WERI-Rb-1 (cell line): Measurements from ENCODE around the gene SFI1.
"Not testable (repeated sequence)": the region's sequence is repeated elsewhere in the genome, so short reads cannot be mapped to it uniquely, and the experiment has no call there.

ENCODE experiments used
- DNase-seq: peaks from one replicate; pipeline ENCODE4 v3.0.0-alpha.2; 2020
- H3K27ac ChIP-seq: fragments of 250-450 bp; sonication (Bioruptor Pico); 2 replicates; pipeline ENCODE4 v1.5.1; 2020; ENCODE audit warnings: mild to moderate bottlenecking, moderate library complexity
- H3K27me3 ChIP-seq: fragments of 250-450 bp; sonication (Bioruptor Pico); 2 replicates; pipeline ENCODE4 v1.5.1; 2021; ENCODE audit warnings: mild to moderate bottlenecking, low read depth, moderate library complexity; ENCODE audit not compliant: insufficient read depth, severe bottlenecking
- H3K36me3 ChIP-seq: fragments of 250-450 bp; sonication (Bioruptor Pico); 2 replicates; pipeline ENCODE4 v1.5.1; 2020; ENCODE audit warnings: mild to moderate bottlenecking, moderate library complexity
- H3K4me3 ChIP-seq: 2 replicates; pipeline ENCODE4 v1.5.1; 2011; ENCODE audit warnings: low read depth, mild to moderate bottlenecking, control low read depth, low read length
- H3K9me3 ChIP-seq: fragments of 250-450 bp; sonication (Bioruptor Pico); 2 replicates; pipeline ENCODE4 v1.5.1; 2021; ENCODE audit warnings: mild to moderate bottlenecking, moderate library complexity; ENCODE audit not compliant: severe bottlenecking
- CTCF ChIP-seq: IDR thresholded peaks from 2 replicates; pipeline ENCODE4 v1.5.1; 2011; ENCODE audit warnings: low read depth, mild to moderate bottlenecking, control low read depth, inconsistent platforms, low read length

Gene SFI1

GRCh38 chr22:31481129-31481528, 15.2 kb upstream of the SFI1 start:
- no peak for DNase-seq
- Histone ChIP-seq H3K36me3 (peaks cover 71% of the 10 kb centered on the region), H3K27me3 (no peaks in the 10 kb centered on the region), H3K9me3 (no peaks in the 10 kb centered on the region), H3K4me3 (no peak overlapping the region), H3K27ac (no peak overlapping the region)
- no peak for TF ChIP-seq CTCF

GRCh38 chr22:31482470-31482869, 13.9 kb upstream of the SFI1 start:
- not testable (repeated sequence) for H3K4me3 ChIP-seq, H3K27ac ChIP-seq, H3K27me3 ChIP-seq, H3K9me3 ChIP-seq, DNase-seq
- peaks cover 80% of the 10 kb centered on the region for H3K36me3 ChIP-seq

GRCh38 chr22:31486369-31486768, 10.0 kb upstream of the SFI1 start:
- H3K9me3 ChIP-seq, H3K4me3 ChIP-seq, DNase-seq, H3K27me3 ChIP-seq, H3K27ac ChIP-seq: not testable (repeated sequence)
- H3K36me3 ChIP-seq: peaks cover 64% of the 10 kb centered on the region

GRCh38 chr22:31486951-31487350, 9.4 kb upstream of the SFI1 start:
- TF ChIP-seq CTCF: no peak

GRCh38 chr22:31488346-31488883, 7.9 kb upstream of the SFI1 start:
- Histone ChIP-seq H3K9me3 (no peaks in the 10 kb centered on the region), H3K4me3 (peak overlapping the region; percentile 90), H3K27ac (peak overlapping the region; percentile 96; the same call in 1 of the 2 replicates), H3K27me3 (no peaks in the 10 kb centered on the region), H3K36me3 (peaks cover 47% of the 10 kb centered on the region)
- DNase-seq: no peak
- no peak for TF ChIP-seq CTCF

More at GRCh38 chr22:31486951-31487350, 9.4 kb upstream of the SFI1 start:
- Histone ChIP-seq H3K4me3 (no peak overlapping the region), H3K36me3 (peaks cover 59% of the 10 kb centered on the region), H3K9me3 (no peaks in the 10 kb centered on the region), H3K27me3 (no peaks in the 10 kb centered on the region), H3K27ac (no peak overlapping the region)
- DNase-seq: no peak

GRCh38 chr22:31488988-31489617, 7.2 kb upstream of the SFI1 start:
- DNase-seq: peak; percentile 53
- peak; percentile 28; the same call in 1 of the 2 replicates for TF ChIP-seq CTCF
- peaks cover 40% of the 10 kb centered on the region for H3K36me3 ChIP-seq
- peak overlapping the region; percentile 96 for H3K27ac ChIP-seq
- peak overlapping the region; percentile 90 for H3K4me3 ChIP-seq
- H3K27me3 ChIP-seq: no peaks in the 10 kb centered on the region
- H3K9me3 ChIP-seq: no peaks in the 10 kb centered on the region
